Sigmoid colon (tissue), 4 donors: Measurements from ENCODE around the gene PRIM2.
"Not testable (repeated sequence)": the region's sequence is repeated elsewhere in the genome, so short reads cannot be mapped to it uniquely, and the experiment has no call there.

Source experiments
- CTCF ChIP-seq, 4 experiments: fragments of 450-650 bp in 3 of 4; fragments of 200-600 bp in 1 of 4; IDR thresholded peaks; one replicate each; pipeline ENCODE4 v1.5.1; 2016 to 2019; ENCODE audit warnings: antibody characterized with exemption in 4 of 4, mild to moderate bottlenecking in 3 of 4, moderate library complexity in 2 of 4
- EP300 ChIP-seq, 4 donors: sonication (generic); formaldehyde crosslinking; IDR thresholded peaks; one replicate each; pipeline ENCODE4 v1.6.1; 2017; ENCODE audit warnings: antibody characterized with exemption in 4 of 4
- POLR2A ChIP-seq, 2 donors: fragments of 450-650 bp; IDR thresholded peaks; one replicate each; pipeline ENCODE4 v1.6.1; 2016; ENCODE audit warnings: antibody characterized with exemption in 2 of 2, mild to moderate bottlenecking in 2 of 2, moderate library complexity in 2 of 2
- POLR2AphosphoS5 ChIP-seq, 4 donors: sonication (generic); formaldehyde crosslinking; IDR thresholded peaks; one replicate each; pipeline ENCODE4 v1.6.1; 2017; ENCODE audit warnings: antibody characterized with exemption in 4 of 4

GRCh38 chr6:57515171-57515570 lies 197.7 kb downstream of the PRIM2 start:
- TF ChIP-seq CTCF, POLR2A, POLR2AphosphoS5, EP300 (IDR thresholded peaks at IDR 0.05): not testable (repeated sequence)
